ENCODE data around the gene MSI2. TPM values are rescaled to one million over a fixed set of nuclear protein-coding genes. Genes with fewer than 3 reads are reported as not detected.

Gene MSI2
- total RNA-seq, 2 donors from 2014 or later = 30.1 to 41.1 TPM

DNA sequence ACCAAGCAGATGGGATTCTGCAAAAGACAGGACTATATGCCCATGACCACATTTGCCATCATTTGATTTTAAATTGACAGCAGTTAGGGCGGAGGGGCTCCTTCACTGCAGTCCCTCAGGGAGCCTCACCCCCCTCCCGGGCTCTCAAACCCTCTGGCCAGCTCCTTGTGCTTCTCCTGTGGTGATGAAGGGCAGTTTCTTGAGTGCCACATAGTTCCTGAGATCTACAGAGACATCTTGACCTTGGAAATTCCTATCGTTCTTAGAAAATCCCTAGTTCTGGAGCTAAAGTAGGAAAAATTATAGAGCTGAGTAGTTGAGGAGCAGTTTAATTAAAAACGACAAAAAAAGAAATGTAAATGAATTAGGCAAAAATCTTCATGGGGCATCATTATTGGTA is 257.2 kb downstream of the MSI2 start:
- no peaks in the 10 kb centered on the region for H3K36me3 ChIP-seq
- DNase-seq (ENCODE audit: low spot score) = no peak
- TF ChIP-seq, protein P1, sequence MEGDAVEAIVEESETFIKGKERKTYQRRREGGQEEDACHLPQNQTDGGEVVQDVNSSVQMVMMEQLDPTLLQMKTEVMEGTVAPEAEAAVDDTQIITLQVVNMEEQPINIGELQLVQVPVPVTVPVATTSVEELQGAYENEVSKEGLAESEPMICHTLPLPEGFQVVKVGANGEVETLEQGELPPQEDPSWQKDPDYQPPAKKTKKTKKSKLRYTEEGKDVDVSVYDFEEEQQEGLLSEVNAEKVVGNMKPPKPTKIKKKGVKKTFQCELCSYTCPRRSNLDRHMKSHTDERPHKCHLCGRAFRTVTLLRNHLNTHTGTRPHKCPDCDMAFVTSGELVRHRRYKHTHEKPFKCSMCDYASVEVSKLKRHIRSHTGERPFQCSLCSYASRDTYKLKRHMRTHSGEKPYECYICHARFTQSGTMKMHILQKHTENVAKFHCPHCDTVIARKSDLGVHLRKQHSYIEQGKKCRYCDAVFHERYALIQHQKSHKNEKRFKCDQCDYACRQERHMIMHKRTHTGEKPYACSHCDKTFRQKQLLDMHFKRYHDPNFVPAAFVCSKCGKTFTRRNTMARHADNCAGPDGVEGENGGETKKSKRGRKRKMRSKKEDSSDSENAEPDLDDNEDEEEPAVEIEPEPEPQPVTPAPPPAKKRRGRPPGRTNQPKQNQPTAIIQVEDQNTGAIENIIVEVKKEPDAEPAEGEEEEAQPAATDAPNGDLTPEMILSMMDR (IDR thresholded peaks at IDR 0.05) = no peak
- H3K27me3 ChIP-seq = no peaks in the 10 kb centered on the region
- H3K27ac ChIP-seq = no peak overlapping the region
- H3K4me3 ChIP-seq = no peak overlapping the region
- H3K4me1 ChIP-seq = peaks cover 0 to 19% of the 10 kb centered on the region in 2 donors
- no peaks in the 10 kb centered on the region for H3K9me3 ChIP-seq

DNA sequence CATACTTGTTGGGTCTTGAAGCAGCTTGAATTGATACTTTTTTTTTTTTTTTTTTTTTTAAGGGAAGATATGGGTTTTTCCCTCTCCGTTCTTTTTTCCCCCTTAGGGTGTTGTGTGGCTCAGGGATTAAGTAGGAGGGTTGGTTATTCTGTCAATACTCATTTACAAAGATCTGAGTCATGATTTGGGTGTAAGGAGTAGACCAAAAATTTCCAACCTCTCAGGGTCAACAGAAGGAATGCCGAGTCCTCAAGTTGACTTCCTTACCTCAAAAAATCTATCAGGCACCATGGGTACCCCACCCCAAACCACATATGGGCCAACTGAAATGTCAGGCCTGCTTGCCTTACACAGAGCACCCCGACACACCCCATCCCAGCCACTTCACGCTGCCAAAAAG is 258.3 kb downstream of the MSI2 start:
- Histone ChIP-seq H3K27ac (no peak overlapping the region), H3K9me3 (no peaks in the 10 kb centered on the region), H3K36me3 (no peaks in the 10 kb centered on the region), H3K4me3 (no peak overlapping the region), H3K4me1 (peaks cover 0 to 29% of the 10 kb centered on the region in 2 donors), H3K27me3 (no peaks in the 10 kb centered on the region)
- TF ChIP-seq, protein P1 (IDR thresholded peaks at IDR 0.05) = no peak
- DNase-seq (ENCODE audit: low spot score) = no peak

DNA sequence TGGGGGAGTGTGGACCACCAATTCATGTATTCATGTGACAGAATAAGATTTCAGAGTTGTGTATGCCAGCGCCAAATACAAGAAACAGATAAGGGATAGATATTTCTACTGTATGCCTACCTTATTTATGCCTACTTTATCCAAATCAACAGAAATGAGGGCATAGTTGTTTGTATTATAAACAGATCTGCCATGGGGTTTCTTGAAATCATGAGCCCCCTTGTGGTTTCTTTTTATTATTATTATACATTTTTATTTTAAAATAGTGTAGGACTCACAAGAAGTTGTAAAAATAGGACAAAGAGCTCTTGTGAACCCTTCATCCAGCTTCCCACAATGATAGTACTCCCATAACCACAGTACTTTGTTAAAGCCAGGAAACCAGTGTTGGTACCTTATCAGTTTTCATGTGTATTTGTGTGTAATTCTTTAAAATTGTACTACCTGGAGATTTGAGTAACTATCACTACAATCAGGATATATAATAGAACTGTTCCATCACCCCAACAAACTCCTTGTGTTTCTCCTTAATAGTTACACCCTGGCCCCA is 259.4 kb downstream of the MSI2 start:
- Histone ChIP-seq H3K4me3 (no peak overlapping the region), H3K9me3 (no peaks in the 10 kb centered on the region), H3K4me1 (peaks cover 0 to 30% of the 10 kb centered on the region in 2 donors), H3K36me3 (no peaks in the 10 kb centered on the region), H3K27me3 (no peaks in the 10 kb centered on the region), H3K27ac (no peak overlapping the region)
- DNase-seq (ENCODE audit: low spot score) = no peak
- TF ChIP-seq, protein P1 (IDR thresholded peaks at IDR 0.05) = peak in 1 of 2 donors; percentile 37

DNA sequence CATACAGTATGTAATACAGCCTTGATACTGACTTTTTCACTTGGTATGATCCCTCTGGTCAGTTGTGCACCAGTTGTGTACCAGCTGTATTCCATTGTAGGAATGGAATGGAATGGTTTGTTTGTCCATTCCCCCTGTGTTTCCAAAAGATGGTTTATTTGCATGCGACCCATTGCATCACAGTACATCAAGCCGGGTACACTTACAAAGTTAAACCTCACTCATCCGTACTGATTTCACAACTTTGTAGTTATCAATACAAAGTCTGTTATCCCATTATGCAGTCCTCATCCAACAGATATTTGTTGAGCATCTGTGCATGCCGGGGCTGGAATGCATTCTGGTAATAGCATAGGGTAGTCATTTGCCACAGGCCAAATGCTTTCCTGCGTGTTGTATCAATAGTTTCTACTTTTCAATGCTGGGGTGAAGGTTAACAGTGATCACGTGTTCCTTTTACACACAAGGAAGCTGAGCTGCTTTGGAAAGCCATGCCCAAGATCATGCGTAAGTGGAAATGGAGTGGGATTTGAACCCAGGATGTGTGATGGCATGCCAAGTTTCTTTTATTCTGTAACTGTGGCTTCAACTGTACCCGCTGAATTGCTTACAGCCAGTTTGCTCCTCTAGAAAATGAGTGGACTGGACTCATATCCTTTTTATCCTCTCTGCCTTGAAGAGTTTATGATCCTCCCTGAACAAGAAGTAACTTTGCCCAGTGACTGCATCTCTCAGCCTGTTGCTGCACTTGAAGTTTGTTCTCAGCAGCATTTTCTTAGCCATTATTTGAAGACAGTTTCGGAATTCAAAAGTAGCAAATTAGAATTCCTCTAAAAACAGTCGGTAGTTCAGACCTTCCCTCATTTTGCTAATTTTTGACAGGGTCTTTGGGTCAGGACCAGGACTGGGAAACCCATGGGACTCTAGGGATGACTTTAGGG is 260.2 kb downstream of the MSI2 start:
- Histone ChIP-seq H3K9me3 (no peaks in the 10 kb centered on the region), H3K27ac (no peak overlapping the region), H3K4me1 (peaks cover 0 to 32% of the 10 kb centered on the region in 2 donors), H3K27me3 (no peaks in the 10 kb centered on the region), H3K4me3 (no peak overlapping the region), H3K36me3 (no peaks in the 10 kb centered on the region)
- TF ChIP-seq, protein P1 (IDR thresholded peaks at IDR 0.05) = no peak
- no peak for DNase-seq (ENCODE audit: low spot score)

DNA sequence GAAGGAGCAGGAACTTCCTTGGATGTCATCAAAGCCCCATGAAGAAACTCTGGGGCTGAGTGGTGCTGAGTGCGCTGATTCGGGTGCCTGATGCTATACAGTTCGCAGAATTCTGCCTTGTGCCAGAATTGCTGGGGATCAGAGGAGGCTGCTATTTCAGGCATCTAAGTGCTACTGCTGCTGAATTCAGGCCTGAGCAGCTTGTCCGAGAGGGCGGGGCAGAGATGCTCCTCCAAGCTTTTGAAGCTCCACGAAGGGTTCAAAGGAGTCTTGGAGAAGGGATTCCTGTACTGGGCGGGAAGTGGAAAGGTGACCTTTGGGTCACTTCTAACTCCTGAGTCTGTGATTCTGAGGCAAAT is 260.9 kb downstream of the MSI2 start:
- no peaks in the 10 kb centered on the region for H3K27me3 ChIP-seq
- H3K4me3 ChIP-seq = no peak overlapping the region
- H3K27ac ChIP-seq = no peak overlapping the region
- TF ChIP-seq, protein P1 (IDR thresholded peaks at IDR 0.05) = no peak
- no peaks in the 10 kb centered on the region for H3K36me3 ChIP-seq
- H3K9me3 ChIP-seq = no peaks in the 10 kb centered on the region
- peaks cover 0 to 39% of the 10 kb centered on the region in 2 donors for H3K4me1 ChIP-seq
- no peak for DNase-seq (ENCODE audit: low spot score)

All from right atrium auricular region (tissue), 2 donors.